Measurements from ENCODE around the gene IQCH. TPM values are rescaled to one million over a fixed set of nuclear protein-coding genes. Genes with fewer than 3 reads are reported as not detected.

IQCH gene
- total and polyA plus RNA-seq, 2 of the 4 experiments (the other 2 are of a cell fraction): 0.60 to 2.5 TPM

DNA sequence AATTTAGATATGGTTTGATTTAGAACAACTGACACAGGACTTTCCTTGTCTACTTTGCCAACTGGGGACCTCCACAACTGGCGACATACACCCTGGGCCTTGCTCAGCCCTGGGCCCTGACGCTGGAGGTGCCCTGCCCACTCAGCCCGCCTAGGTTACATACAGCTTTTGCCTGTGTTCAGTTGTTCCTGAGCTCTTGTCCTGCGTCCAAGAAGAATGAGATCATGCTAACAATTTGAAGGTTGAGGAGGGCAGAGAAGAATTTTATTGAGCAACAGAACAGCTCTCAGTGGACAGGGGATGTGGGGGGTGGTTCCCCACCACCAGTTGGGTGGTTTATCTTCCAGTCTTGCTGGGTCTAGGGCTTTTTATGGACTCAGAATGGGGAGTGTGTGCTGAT, 67.9 kb downstream of the IQCH start:
- peaks cover 5% of the 10 kb centered on the region for H3K27me3 ChIP-seq (ENCODE audit: control insufficient read depth, insufficient read depth, low read length)
- no peak overlapping the region for H4K8ac ChIP-seq (ENCODE audit: low read depth in 2 of 2, low read length in 2 of 2)
- no peak overlapping the region for H3K23ac ChIP-seq (ENCODE audit: low read depth, low read length)
- no CpG with 5 or more reads among the region's 4 CpGs for WGBS, 2 experiments (ENCODE audit: extremely low coverage in 2 of 2, insufficient read length in 1 of 2)
- H3K36me3 ChIP-seq (ENCODE audit: control insufficient read depth, insufficient read depth, low read length): no peaks in the 10 kb centered on the region
- in situ Hi-C loops (cut with MboI; ENCODE audit: low sequenced_read_pairs) (no loop called here), intact Hi-C loops (cut with micrococcal nuclease) (no loop called here), dilution Hi-C loops (cut with HindIII; ENCODE audit: low sequenced_read_pairs, unreplicated experiment) (no loop called here)
- H3K4ac ChIP-seq (ENCODE audit: low read depth, low read length): no peak overlapping the region
- no peak overlapping the region for H2BK5ac ChIP-seq (ENCODE audit: low read depth, low read length, poor library complexity, severe bottlenecking)
- BruUV-seq (replicated peaks): no TSS peak
- H2BK120ac ChIP-seq (ENCODE audit: low read depth, low read length): no peak overlapping the region
- no peak overlapping the region for H3K18ac ChIP-seq (ENCODE audit: low read depth, low read length)
- ChIA-PET CTCF (no interaction called here), POLR2A (ENCODE audit: unreplicated experiment) (no interaction called here)
- H3K4me1 ChIP-seq (ENCODE audit: control insufficient read depth, insufficient read depth, low read length): 0 out of 2 replicates have a peak, but pooled peaks cover 2% of the 10 kb centered on the region
- H3K56ac ChIP-seq (ENCODE audit: extremely low read depth, insufficient read depth, low read length): no peak overlapping the region
- no peaks in the 10 kb centered on the region for H4K20me1 ChIP-seq (ENCODE audit: insufficient read depth, low read length)
- no peak overlapping the region for H2BK20ac ChIP-seq (ENCODE audit: low read depth, low read length)
- H4K5ac ChIP-seq (ENCODE audit: low read depth, low read length): no peak overlapping the region
- H3K4me2 ChIP-seq (ENCODE audit: low read depth, low read length): no peak overlapping the region
- no peak overlapping the region for H3K9ac ChIP-seq (ENCODE audit: low read depth, low read length)
- H4K91ac ChIP-seq (ENCODE audit: insufficient read depth, low read depth, low read length): no peak overlapping the region
- no peak overlapping the region for H2BK15ac ChIP-seq (ENCODE audit: low read depth, low read length)
- no peak overlapping the region for H3K4me3 ChIP-seq (ENCODE audit: insufficient read depth, low read depth, low read length)
- no peak for ATAC-seq (ENCODE audit: low read depth)
- no peak overlapping the region for H3K14ac ChIP-seq (replicated peaks; ENCODE audit: low read depth, low read length)
- H3K27ac ChIP-seq (ENCODE audit: insufficient read depth, low read length): no peak overlapping the region
- H2AFZ ChIP-seq (replicated peaks; ENCODE audit: low read length, poor library complexity): peak overlapping the region; percentile 26
- TF ChIP-seq CEBPB (IDR thresholded peaks at IDR 0.05; ENCODE audit: low read depth, low read length) (peak; percentile 55; the same call in 1 of the 2 replicates), FOS (IDR thresholded peaks at IDR 0.05; ENCODE audit: low read depth, low read length) (no peak), RAD21 (IDR thresholded peaks at IDR 0.05; ENCODE audit: low read length) (no peak), NFE2L2 (IDR thresholded peaks at IDR 0.05; ENCODE audit: low read depth, low read length) (no peak), RFX5 (IDR thresholded peaks at IDR 0.05; ENCODE audit: low read depth, low read length) (no peak)
- TF ChIP-seq, protein P1, sequence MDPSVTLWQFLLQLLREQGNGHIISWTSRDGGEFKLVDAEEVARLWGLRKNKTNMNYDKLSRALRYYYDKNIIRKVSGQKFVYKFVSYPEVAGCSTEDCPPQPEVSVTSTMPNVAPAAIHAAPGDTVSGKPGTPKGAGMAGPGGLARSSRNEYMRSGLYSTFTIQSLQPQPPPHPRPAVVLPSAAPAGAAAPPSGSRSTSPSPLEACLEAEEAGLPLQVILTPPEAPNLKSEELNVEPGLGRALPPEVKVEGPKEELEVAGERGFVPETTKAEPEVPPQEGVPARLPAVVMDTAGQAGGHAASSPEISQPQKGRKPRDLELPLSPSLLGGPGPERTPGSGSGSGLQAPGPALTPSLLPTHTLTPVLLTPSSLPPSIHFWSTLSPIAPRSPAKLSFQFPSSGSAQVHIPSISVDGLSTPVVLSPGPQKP (IDR thresholded peaks at IDR 0.05; ENCODE audit: borderline replicate concordance, low read depth, low read length): no peak
- H2AK5ac ChIP-seq (ENCODE audit: low read depth, low read length): no peak overlapping the region
- DNase-seq: peak; percentile 56
- peaks cover under 1% of the 10 kb centered on the region; the same call in 1 of the 2 replicates for H3K9me3 ChIP-seq (ENCODE audit: control insufficient read depth, insufficient read depth, low read length)
- no peaks in the 10 kb centered on the region for H3K9me1 ChIP-seq (ENCODE audit: insufficient read depth, low read length)
- no peak overlapping the region for H2AK9ac ChIP-seq (replicated peaks; ENCODE audit: low read depth, low read length, poor library complexity)
- H3K79me1 ChIP-seq (ENCODE audit: low read depth in 1 of 2, low read length in 2 of 2): no peaks in the 10 kb centered on the region
